IPS-20b (cell line): ENCODE data around the gene ANXA10.

ENCODE experiments used
- H3K27ac ChIP-seq: one replicate; pipeline ENCODE4 v1.5.1; 2013; ENCODE audit warnings: low read length
- H3K27me3 ChIP-seq: 2 replicates; pipeline ENCODE4 v1.6.1; 2013; ENCODE audit warnings: mild to moderate bottlenecking, low read length, inconsistent platforms; ENCODE audit not compliant: insufficient read depth
- H3K36me3 ChIP-seq: 2 replicates; pipeline ENCODE4 v1.6.1; 2013; ENCODE audit warnings: low read depth, mild to moderate bottlenecking, inconsistent platforms, low read length, moderate library complexity; ENCODE audit not compliant: insufficient read depth
- H3K4me1 ChIP-seq: 2 replicates; pipeline ENCODE4 v1.6.1; 2013; ENCODE audit warnings: mild to moderate bottlenecking, control low read depth, inconsistent platforms, low read length, moderate library complexity; ENCODE audit not compliant: insufficient read depth
- H3K4me3 ChIP-seq: 2 replicates; pipeline ENCODE4 v1.5.1; 2013; ENCODE audit warnings: mild to moderate bottlenecking, low read length, inconsistent platforms
- H3K9ac ChIP-seq: 2 replicates; pipeline ENCODE4 v1.6.1; 2013; ENCODE audit warnings: low read depth, mild to moderate bottlenecking, inconsistent platforms, low read length, moderate library complexity
- H3K9me3 ChIP-seq: 2 replicates; pipeline ENCODE4 v1.6.1; 2013; ENCODE audit warnings: mild to moderate bottlenecking, low read depth, low read length, inconsistent platforms; ENCODE audit not compliant: insufficient read depth

Gene ANXA10

DNA sequence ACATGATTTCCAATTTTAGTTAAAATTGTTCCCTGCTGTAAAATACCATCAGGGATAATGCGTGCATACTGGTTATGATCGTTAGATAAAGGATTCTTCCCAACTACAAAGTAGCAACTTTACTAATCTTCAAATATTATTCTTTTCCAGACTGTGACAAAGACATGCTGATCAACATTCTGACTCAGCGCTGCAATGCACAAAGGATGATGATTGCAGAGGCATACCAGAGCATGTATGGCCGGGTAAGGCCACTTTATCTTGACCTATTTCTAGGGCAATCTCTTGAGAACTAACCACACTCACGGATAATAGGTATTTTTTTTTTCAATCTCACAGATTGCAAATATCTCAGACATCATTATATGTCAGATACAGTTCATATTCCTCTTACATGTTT is 47.0 kb downstream of the ANXA10 start:
- Histone ChIP-seq H3K36me3 (no peaks in the 10 kb centered on the region), H3K4me1 (no peaks in the 10 kb centered on the region), H3K4me3 (no peak overlapping the region), H3K9me3 (no peaks in the 10 kb centered on the region), H3K27ac (no peak overlapping the region), H3K27me3 (no peaks in the 10 kb centered on the region), H3K9ac (no peak overlapping the region)

DNA sequence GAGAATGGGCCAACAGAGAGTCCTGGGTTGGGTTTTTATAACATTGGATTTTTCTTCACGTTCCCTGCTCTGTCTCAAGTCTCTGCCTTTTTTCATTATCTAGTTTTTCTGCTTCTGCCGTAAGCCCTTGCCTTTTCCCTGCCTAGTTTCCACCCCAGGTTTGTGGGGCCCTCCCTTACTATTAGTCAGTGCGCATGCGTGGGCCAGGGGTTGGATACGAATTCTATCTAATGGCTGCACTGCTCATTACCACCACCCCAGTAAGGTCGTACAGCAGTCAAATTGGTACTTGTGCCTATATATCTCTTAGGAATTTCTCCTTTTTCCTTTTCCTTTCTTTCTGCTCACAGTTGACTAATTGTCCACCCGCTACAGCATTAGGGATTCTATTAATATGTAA is 49.4 kb downstream of the ANXA10 start:
- Histone ChIP-seq H3K9me3 (no peaks in the 10 kb centered on the region), H3K27ac (no peak overlapping the region), H3K36me3 (no peaks in the 10 kb centered on the region), H3K4me1 (no peaks in the 10 kb centered on the region), H3K4me3 (no peak overlapping the region), H3K9ac (no peak overlapping the region), H3K27me3 (no peaks in the 10 kb centered on the region)

DNA sequence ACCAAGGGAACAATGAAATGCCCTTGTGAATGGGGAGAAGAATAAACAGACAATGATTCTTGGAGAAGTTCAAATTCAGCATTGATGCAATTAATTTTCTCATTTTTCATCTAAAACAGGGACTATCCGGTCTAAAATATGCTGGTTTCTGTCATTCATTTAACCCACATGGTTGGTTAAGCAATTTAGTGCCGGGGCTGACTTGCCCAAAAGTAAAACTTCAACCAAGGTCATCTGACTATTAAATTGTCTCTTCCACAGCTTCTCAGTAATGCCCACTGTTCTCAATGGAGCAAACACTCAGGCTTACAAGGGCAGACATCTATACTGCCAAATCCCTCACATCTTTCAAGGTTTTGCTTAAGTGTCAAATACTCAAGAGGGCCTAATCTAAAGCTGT is 51.3 kb downstream of the ANXA10 start:
- Histone ChIP-seq H3K4me1 (no peaks in the 10 kb centered on the region), H3K36me3 (no peaks in the 10 kb centered on the region), H3K9me3 (no peaks in the 10 kb centered on the region), H3K9ac (no peak overlapping the region), H3K4me3 (no peak overlapping the region), H3K27ac (no peak overlapping the region), H3K27me3 (no peaks in the 10 kb centered on the region)

DNA sequence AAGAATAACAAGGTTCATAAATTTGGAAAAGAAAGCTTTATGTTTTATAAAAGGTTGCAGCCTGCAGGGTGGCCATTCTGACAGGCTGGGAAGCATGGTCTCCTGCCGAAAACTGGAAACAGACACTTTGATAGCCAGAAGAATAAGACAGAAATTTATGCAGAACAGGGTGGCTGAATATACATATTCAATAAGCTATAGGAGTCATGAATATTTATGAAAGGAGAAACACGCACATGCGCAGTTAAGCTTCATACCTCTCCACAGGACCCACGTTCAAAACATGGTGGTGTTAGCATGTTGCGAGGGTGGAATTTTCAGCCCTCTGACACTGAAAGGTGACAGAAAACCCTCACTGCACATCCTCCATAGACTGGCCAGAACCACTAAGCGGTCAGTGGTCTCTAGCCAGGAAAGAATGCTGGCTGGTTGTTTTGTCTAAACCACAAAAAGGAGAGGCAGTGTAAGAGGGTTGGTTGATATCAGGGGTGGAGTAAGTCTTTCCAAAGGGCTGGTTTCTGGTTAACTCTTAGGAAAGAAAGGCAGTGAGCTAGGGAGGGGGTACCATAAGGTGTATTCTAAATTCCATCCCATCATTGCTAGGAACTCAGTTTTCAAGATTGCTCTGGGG is 58.2 kb downstream of the ANXA10 start:
- Histone ChIP-seq H3K4me3 (no peak overlapping the region), H3K9me3 (no peaks in the 10 kb centered on the region), H3K4me1 (peaks cover 25% of the 10 kb centered on the region; the same call in 1 of the 2 replicates), H3K36me3 (no peaks in the 10 kb centered on the region), H3K27me3 (no peaks in the 10 kb centered on the region), H3K27ac (no peak overlapping the region), H3K9ac (no peak overlapping the region)

DNA sequence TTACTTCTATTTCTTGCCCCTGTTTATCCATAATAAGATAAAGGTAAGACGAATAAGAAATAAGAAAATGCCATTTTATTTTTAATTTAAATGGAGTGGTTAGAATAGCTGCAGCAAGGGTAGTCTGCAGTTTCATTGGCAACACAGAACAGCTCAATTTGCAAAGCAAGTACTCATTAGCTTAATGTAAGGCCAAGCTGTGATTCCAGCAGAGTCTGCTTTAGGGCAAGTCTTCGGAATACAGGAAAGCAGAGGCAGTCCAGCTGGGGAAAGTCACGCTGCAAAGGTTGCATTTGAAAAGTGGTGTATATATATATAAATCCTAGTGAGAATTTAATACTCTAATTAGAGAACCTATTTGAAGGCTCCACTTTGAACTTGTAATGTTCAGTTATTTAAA is 59.0 kb downstream of the ANXA10 start:
- Histone ChIP-seq H3K36me3 (no peaks in the 10 kb centered on the region), H3K9ac (no peak overlapping the region; the same call in 1 of the 2 replicates), H3K27me3 (no peaks in the 10 kb centered on the region), H3K4me1 (peaks cover 25% of the 10 kb centered on the region; the same call in 1 of the 2 replicates), H3K4me3 (no peak overlapping the region; the same call in 1 of the 2 replicates), H3K9me3 (no peaks in the 10 kb centered on the region), H3K27ac (no peak overlapping the region)

DNA sequence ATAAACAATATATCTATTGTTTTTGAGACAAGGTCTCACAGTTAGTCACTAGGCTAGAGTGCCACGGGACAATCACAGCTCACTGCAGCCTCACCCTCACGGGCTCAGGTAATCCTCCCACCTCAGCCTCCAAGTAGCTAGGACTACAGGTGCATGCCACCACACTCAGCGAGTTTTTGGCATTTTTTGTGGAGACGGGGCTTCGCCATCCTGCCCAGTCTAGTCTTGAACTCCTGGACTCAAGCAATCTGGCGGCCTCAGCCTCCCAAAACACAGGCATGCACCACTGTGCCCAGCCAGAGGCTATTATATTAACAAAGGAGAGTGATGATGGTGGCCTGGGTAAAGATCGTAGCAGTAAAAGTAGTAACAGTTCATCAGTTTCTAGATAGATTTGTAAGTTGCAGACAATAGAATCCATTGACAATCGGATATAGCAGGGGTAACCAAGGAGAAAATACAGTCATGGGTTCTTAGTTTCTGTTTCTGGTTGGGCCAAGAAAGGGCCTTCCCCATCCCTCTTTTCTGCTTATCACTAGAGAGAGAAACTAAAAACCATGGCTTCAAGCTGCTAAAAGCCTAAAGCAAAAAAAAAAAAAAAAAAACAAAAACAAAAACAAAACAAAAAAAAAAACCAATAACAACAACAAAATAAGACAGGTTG is 60.6 kb downstream of the ANXA10 start:
- Histone ChIP-seq H3K4me1 (peaks cover 25% of the 10 kb centered on the region; the same call in 1 of the 2 replicates), H3K36me3 (no peaks in the 10 kb centered on the region), H3K27me3 (no peaks in the 10 kb centered on the region), H3K27ac (no peak overlapping the region), H3K4me3 (no peak overlapping the region), H3K9me3 (no peaks in the 10 kb centered on the region), H3K9ac (no peak overlapping the region)

DNA sequence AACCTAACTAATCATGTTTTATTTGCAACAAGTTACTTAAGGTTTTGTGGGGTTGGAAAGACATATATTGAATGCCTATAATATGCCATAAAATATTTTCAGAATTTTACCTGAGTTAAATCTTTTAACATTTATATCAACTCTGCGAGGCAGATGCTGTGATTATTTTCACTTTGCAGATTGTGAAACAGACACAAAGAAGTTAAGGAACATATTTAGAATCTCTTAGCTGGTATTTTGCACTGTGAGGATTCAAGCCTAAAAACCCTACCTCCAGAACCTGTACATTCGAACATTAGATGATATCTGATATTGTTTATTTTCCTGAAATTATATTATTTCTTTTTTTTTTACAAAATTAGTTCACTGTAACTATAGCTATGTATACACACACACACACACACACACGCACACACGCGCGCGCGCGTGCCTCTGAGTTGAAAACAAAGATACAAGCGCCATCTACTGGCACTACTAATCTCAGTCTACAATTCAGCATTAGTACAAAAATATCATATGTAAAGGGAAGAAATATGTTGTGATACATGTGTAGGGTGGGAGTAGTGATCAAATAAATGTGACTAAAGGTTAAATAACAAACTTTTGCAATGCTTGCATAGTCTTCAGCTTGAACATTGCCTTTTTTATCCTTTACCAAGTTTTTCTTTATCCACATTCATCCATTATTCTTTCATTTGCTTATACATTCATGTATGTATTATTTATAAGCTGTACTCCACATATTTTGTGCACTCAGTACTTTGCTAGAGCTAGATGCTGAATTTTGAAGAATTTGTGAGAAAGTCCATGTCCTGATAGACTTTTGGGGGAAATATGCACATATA is 61.5 kb downstream of the ANXA10 start:
- no peak overlapping the region for H3K9ac ChIP-seq
- no peak overlapping the region for H3K4me3 ChIP-seq
- no peak overlapping the region for H3K27ac ChIP-seq
- peaks cover 25% of the 10 kb centered on the region; the same call in 1 of the 2 replicates for H3K4me1 ChIP-seq
- no peaks in the 10 kb centered on the region for H3K36me3 ChIP-seq
- H3K9me3 ChIP-seq, result no peaks in the 10 kb centered on the region
- no peaks in the 10 kb centered on the region for H3K27me3 ChIP-seq

DNA sequence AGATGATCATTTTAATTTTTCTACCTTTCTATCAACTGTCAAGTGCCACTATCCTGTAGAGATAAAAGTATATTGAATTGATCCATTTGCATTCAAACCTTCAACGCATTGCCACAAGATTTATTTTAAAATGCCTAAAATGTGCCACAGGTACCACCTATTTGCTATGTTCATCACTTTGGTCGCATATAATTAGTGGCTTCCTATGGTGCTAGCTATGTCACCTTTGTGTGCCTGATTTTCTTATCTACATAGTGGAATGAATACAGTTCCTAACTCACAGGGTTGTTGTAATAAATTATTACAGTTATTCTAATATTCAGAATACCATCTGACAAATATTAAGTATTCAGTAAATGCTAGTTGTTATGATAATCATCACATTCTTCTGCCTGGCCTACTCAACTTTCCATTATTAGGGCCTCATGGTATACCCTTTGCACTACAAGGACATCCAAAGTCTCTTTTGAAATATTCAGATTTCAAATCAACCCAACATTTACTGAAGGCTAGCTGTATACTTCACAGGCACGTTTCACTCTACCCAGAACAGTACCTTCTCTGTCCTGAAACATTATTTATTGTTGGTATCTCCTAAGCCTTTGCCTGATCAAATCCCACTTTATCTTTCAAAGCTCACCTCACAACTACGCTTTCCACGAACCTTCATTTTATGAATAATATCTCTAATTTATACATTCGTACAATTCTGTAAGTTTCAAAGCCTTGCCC is 62.4 kb downstream of the ANXA10 start:
- Histone ChIP-seq H3K4me1 (peaks cover 25% of the 10 kb centered on the region; the same call in 1 of the 2 replicates), H3K9ac (no peak overlapping the region), H3K27me3 (no peaks in the 10 kb centered on the region), H3K9me3 (no peaks in the 10 kb centered on the region), H3K36me3 (no peaks in the 10 kb centered on the region), H3K4me3 (no peak overlapping the region), H3K27ac (no peak overlapping the region)

DNA sequence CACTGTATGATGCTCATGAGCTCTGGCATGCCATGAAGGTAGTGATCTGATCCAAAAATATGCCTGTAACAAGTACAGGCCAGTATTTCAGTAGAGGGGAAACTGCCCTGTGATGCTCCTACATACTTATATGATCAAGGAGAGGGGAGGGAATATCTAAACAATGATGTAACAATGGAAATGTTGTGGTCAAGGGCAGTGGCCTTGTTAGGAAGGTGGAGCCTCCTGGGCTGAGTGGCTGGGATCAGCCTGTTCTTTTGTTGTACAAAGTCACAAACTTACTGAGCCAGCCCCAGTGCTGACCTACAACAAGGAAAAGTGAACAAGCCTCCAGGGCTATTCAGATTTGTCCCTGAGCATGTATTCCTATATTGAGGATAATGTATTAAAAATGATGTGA is 70.3 kb downstream of the ANXA10 start:
- Histone ChIP-seq H3K27ac (no peak overlapping the region), H3K4me1 (no peaks in the 10 kb centered on the region; the same call in 1 of the 2 replicates), H3K27me3 (no peaks in the 10 kb centered on the region)

DNA sequence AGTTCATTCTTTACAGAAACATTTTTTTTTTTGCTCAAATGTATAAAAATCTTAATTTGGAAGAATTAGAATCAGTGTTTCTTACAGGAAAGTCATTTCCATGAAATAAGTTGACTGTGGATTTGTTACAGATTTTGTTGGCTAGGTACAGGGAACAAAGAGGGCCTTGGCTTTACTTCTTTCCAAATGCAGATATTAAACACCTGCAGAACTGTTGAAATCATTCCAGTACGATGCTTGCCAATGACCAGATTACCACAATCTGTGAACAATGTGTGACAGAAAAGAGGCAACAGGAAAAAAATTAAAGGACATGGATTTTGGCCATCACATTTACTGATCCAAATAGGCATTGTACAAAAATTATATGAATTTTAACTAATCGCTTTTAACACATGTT is 70.8 kb downstream of the ANXA10 start:
- Histone ChIP-seq H3K9me3 (peaks cover 3% of the 10 kb centered on the region; the same call in 1 of the 2 replicates), H3K27me3 (no peaks in the 10 kb centered on the region), H3K4me3 (no peak overlapping the region), H3K4me1 (no peaks in the 10 kb centered on the region; the same call in 1 of the 2 replicates), H3K36me3 (no peaks in the 10 kb centered on the region), H3K27ac (no peak overlapping the region), H3K9ac (no peak overlapping the region)

More for the DNA sequence above, 70.3 kb downstream of the ANXA10 start:
- Histone ChIP-seq H3K9ac (no peak overlapping the region), H3K9me3 (peaks cover 3% of the 10 kb centered on the region; the same call in 1 of the 2 replicates), H3K4me3 (no peak overlapping the region), H3K36me3 (no peaks in the 10 kb centered on the region)

DNA sequence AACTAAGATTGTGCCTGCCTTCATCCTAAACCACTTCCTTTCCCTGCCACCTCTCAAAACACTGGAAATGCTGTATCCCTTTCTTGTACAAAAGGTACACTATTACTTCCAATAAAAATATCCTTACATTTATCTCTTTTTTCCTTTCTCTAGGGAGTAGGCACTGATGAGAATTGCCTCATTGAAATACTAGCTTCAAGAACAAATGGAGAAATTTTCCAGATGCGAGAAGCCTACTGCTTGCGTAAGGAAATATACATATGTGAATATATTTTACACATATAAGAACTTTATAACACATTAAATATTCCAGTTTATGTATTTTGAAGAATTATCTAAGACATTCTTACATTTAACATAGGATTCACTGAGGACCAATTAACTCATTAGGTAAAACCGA is 71.7 kb downstream of the ANXA10 start:
- no peak overlapping the region for H3K9ac ChIP-seq
- H3K27ac ChIP-seq, result no peak overlapping the region
- H3K4me3 ChIP-seq, result no peak overlapping the region
- no peaks in the 10 kb centered on the region for H3K36me3 ChIP-seq
- no peaks in the 10 kb centered on the region for H3K27me3 ChIP-seq
- no peaks in the 10 kb centered on the region; the same call in 1 of the 2 replicates for H3K4me1 ChIP-seq
- peaks cover 3% of the 10 kb centered on the region; the same call in 1 of the 2 replicates for H3K9me3 ChIP-seq
